ENCODE measurements around the gene RINL.
A peak's percentile ranks its signal among the peaks of the same experiment; 100 is the strongest.

RINL gene

GRCh38 chr19:38870612-38871011 is 7.5 kb downstream of the RINL start:
- H3K4me3 ChIP-seq (ENCODE audit: low read depth, low read length), result no peak overlapping the region
- no peak for TF ChIP-seq CTCF (IDR thresholded peaks at IDR 0.05; ENCODE audit: borderline replicate concordance, insufficient read depth, low read depth, low read length)

GRCh38 chr19:38869836-38870607 is 8.1 kb downstream of the RINL start:
- TF ChIP-seq CTCF (IDR thresholded peaks at IDR 0.05; ENCODE audit: borderline replicate concordance, insufficient read depth, low read depth, low read length), result peak; percentile 93
- peak overlapping the region; percentile 33 for H3K4me3 ChIP-seq (ENCODE audit: low read depth, low read length)

GRCh38 chr19:38869160-38869835 is 8.8 kb downstream of the RINL start:
- TF ChIP-seq CTCF (IDR thresholded peaks at IDR 0.05; ENCODE audit: borderline replicate concordance, insufficient read depth, low read depth, low read length), result no peak
- H3K4me3 ChIP-seq (ENCODE audit: low read depth, low read length), result peak overlapping the region; percentile 33

GRCh38 chr19:38868551-38868950 is 9.5 kb downstream of the RINL start:
- H3K4me3 ChIP-seq (ENCODE audit: low read depth, low read length), result no peak overlapping the region

GRCh38 chr19:38867171-38867780 is 10.8 kb downstream of the RINL start:
- no peak overlapping the region for H3K4me3 ChIP-seq (ENCODE audit: low read depth, low read length)
- no peak for TF ChIP-seq CTCF (IDR thresholded peaks at IDR 0.05; ENCODE audit: borderline replicate concordance, insufficient read depth, low read depth, low read length)

More at GRCh38 chr19:38868551-38868950, 9.5 kb downstream of the RINL start:
- no peak for TF ChIP-seq CTCF (IDR thresholded peaks at IDR 0.05; ENCODE audit: borderline replicate concordance, insufficient read depth, low read depth, low read length)

- H3K4me3 ChIP-seq (ENCODE audit: low read depth, low read length), result no peak overlapping the region
- no peak for TF ChIP-seq CTCF (IDR thresholded peaks at IDR 0.05; ENCODE audit: borderline replicate concordance, insufficient read depth, low read depth, low read length)
These were observed 15.6 kb downstream of the RINL start for GRCh38 chr19:38862321-38863059.
